ENCODE data around the gene SEMA3E. TPM values are rescaled to one million over a fixed set of nuclear protein-coding genes. Genes with fewer than 3 reads are reported as not detected.

SEMA3E gene
- total RNA-seq, 1 experiment from 2014 or later: 2.5 TPM

- ATAC-seq (no peak), DNase-seq (ENCODE audit: low spot score) (no peak)
- Mint-ChIP-seq H3K9me3 (no peaks in the 10 kb centered on the region), H3K27ac (no peak overlapping the region), H3K27me3 (ENCODE audit: low read depth) (peaks cover 3% of the 10 kb centered on the region; the same call in 1 of the 2 replicates), H3K36me3 (no peaks in the 10 kb centered on the region), H3K4me1 (peaks cover 21% of the 10 kb centered on the region), H3K4me3 (no peak overlapping the region)
- ChIA-PET CTCF (interaction anchor here (1.5 to 1.7 kb wide), 2 partner anchors 10 to 43 kb away, joined by 3 to 18 read pairs; no protein-coding TSS in a partner anchor), POLR2A (no interaction called here)
- TF ChIP-seq MYBL2 (CRISPR knock-in tag; IDR thresholded peaks at IDR 0.05): no peak
- TF ChIP-seq ATF2 (CRISPR knock-in tag; IDR thresholded peaks at IDR 0.05; ENCODE audit: borderline replicate concordance, low read depth): no peak
- TF ChIP-seq NR3C1 (CRISPR knock-in tag; conservative IDR thresholded peaks at IDR 0.05; ENCODE audit: low read depth): no peak
- TF ChIP-seq STAT6 (CRISPR knock-in tag; conservative IDR thresholded peaks at IDR 0.05; ENCODE audit: low read depth): no peak
- no peak for TF ChIP-seq MXD4 (CRISPR knock-in tag; IDR thresholded peaks at IDR 0.05; ENCODE audit: borderline replicate concordance)
- no peak for TF ChIP-seq FOXJ3 (CRISPR knock-in tag; IDR thresholded peaks at IDR 0.05; ENCODE audit: borderline replicate concordance)
- no peak for TF ChIP-seq ZBTB21 (CRISPR knock-in tag; IDR thresholded peaks at IDR 0.05; ENCODE audit: borderline replicate concordance)
- no peak for TF ChIP-seq ATF1 (CRISPR knock-in tag; IDR thresholded peaks at IDR 0.05)
- TF ChIP-seq ZNF671 (CRISPR knock-in tag; IDR thresholded peaks at IDR 0.05): no peak
- TF ChIP-seq RELA (CRISPR knock-in tag; IDR thresholded peaks at IDR 0.05; ENCODE audit: borderline replicate concordance): no peak
- no peak for TF ChIP-seq NFE2L1 (CRISPR knock-in tag; IDR thresholded peaks at IDR 0.05)
- no peak for TF ChIP-seq E2F4 (CRISPR knock-in tag; IDR thresholded peaks at IDR 0.05; ENCODE audit: borderline replicate concordance, low read depth)
These were observed 172.4 kb downstream of the SEMA3E start for GRCh38 chr7:83476511-83477050.

- peaks cover 3% of the 10 kb centered on the region; the same call in 1 of the 2 replicates for H3K27me3 Mint-ChIP-seq (ENCODE audit: low read depth)
- peaks cover 31% of the 10 kb centered on the region for H3K4me1 Mint-ChIP-seq
- H3K27ac Mint-ChIP-seq: no peak overlapping the region
- H3K4me3 Mint-ChIP-seq: no peak overlapping the region
- H3K36me3 Mint-ChIP-seq: no peaks in the 10 kb centered on the region
- ATAC-seq (peak; percentile 97), DNase-seq (ENCODE audit: low spot score) (peak; percentile 75)
- POLR2A ChIA-PET: no interaction called here
- CTCF ChIA-PET: interaction anchor here (0.5 to 1.9 kb wide), 16 partner anchors 8 to 208 kb away, joined by 3 to 45 read pairs (median 4); no protein-coding TSS in a partner anchor
- H3K9me3 Mint-ChIP-seq: no peaks in the 10 kb centered on the region
- TF ChIP-seq RELA (CRISPR knock-in tag; IDR thresholded peaks at IDR 0.05; ENCODE audit: borderline replicate concordance) (no peak), OVOL2 (CRISPR knock-in tag; IDR thresholded peaks at IDR 0.05; ENCODE audit: borderline replicate concordance) (no peak), CTCF (IDR thresholded peaks at IDR 0.05) (peak; percentile 43), AR (CRISPR knock-in tag; IDR thresholded peaks at IDR 0.05) (0 out of 2 replicates have a peak, but pooled peaks have one; percentile 46), TEAD1 (CRISPR knock-in tag; IDR thresholded peaks at IDR 0.05) (no peak), MYBL2 (CRISPR knock-in tag; IDR thresholded peaks at IDR 0.05) (no peak), TCF7 (CRISPR knock-in tag; IDR thresholded peaks at IDR 0.05; ENCODE audit: low read depth) (no peak), ZNF232 (CRISPR knock-in tag; IDR thresholded peaks at IDR 0.05) (no peak), SP1 (CRISPR knock-in tag; conservative IDR thresholded peaks at IDR 0.05) (no peak), ZNF425 (CRISPR knock-in tag; conservative IDR thresholded peaks at IDR 0.05) (no peak)
These were observed 173.5 kb downstream of the SEMA3E start for GRCh38 chr7:83475420-83475819.
